Endodermal cell (in vitro differentiated cells): ENCODE data around the gene PRCD. TPM values are rescaled to one million over a fixed set of nuclear protein-coding genes. Genes with fewer than 3 reads are reported as not detected.
"Not testable (repeated sequence)": the region's sequence is repeated elsewhere in the genome, so short reads cannot be mapped to it uniquely, and the experiment has no call there.

Experiments used
- DNase-seq: peaks from one replicate; pipeline ENCODE4 v3.0.0-alpha.2; 2017
- H3K27ac ChIP-seq: 2 replicates; pipeline ENCODE4 v1.5.1; 2013; ENCODE audit warnings: mild to moderate bottlenecking, low read depth, low read length, moderate library complexity
- H3K27me3 ChIP-seq: 2 replicates; pipeline ENCODE4 v1.6.1; 2013; ENCODE audit warnings: mild to moderate bottlenecking, low read length, moderate library complexity; ENCODE audit not compliant: insufficient read depth, control insufficient read depth, poor library complexity, severe bottlenecking
- H3K36me3 ChIP-seq: 2 replicates; pipeline ENCODE4 v1.7.0; 2013; ENCODE audit warnings: mild to moderate bottlenecking, low read length, moderate library complexity; ENCODE audit not compliant: control insufficient read depth, insufficient read depth
- H3K4me1 ChIP-seq: one replicate; pipeline ENCODE4 v1.7.0; 2013; ENCODE audit warnings: low read length; ENCODE audit not compliant: control insufficient read depth, insufficient read depth
- H3K4me3 ChIP-seq: 2 replicates; pipeline ENCODE4 v1.5.1; 2013; ENCODE audit warnings: mild to moderate bottlenecking, low read length, moderate library complexity
- H3K9ac ChIP-seq: 2 replicates; pipeline ENCODE4 v1.6.1; 2013; ENCODE audit warnings: mild to moderate bottlenecking, low read length, moderate library complexity; ENCODE audit not compliant: poor library complexity, severe bottlenecking; ENCODE audit errors: extremely low read depth
- H3K9me3 ChIP-seq: 2 replicates; pipeline ENCODE4 v1.6.1; 2013; ENCODE audit warnings: mild to moderate bottlenecking, low read length, moderate library complexity; ENCODE audit not compliant: control insufficient read depth
- H3K27ac Mint-ChIP-seq: 2 replicates; pipeline ENCODE4 v1.8.0; 2020; ENCODE audit warnings: mixed read lengths
- H3K27me3 Mint-ChIP-seq: 2 replicates; pipeline ENCODE4 v1.8.0; 2021; ENCODE audit warnings: mild to moderate bottlenecking, mixed read lengths; ENCODE audit not compliant: insufficient read depth
- H3K36me3 Mint-ChIP-seq: 2 replicates; pipeline ENCODE4 v1.8.0; 2020; ENCODE audit warnings: low read depth, mixed read lengths
- H3K4me1 Mint-ChIP-seq: 2 replicates; pipeline ENCODE4 v1.8.0; 2020; ENCODE audit warnings: mixed read lengths
- H3K4me3 Mint-ChIP-seq: 2 replicates; pipeline ENCODE4 v1.8.0; 2020; ENCODE audit warnings: mild to moderate bottlenecking, moderate library complexity, mixed read lengths
- H3K9me3 Mint-ChIP-seq: 2 replicates; pipeline ENCODE4 v1.8.0; 2020; ENCODE audit warnings: mild to moderate bottlenecking, mixed read lengths
- WGBS, 2 experiments: methylation state at CpG; one replicate each; pipeline versions ENCODE4 v1.1.5 to v1.1.7; 2013; ENCODE audit warnings: missing lambda C conversion rate in 2 of 2, mixed read lengths in 1 of 2; ENCODE audit not compliant: insufficient coverage in 1 of 2, insufficient read length in 1 of 2; 5-methylcytosine and 5-hydroxymethylcytosine counted together
- total RNA-seq, 2 donors: library from RNA; stranded (reverse); fragmentation: NEBNext Ultra II Directional in 1 of 2; extraction: Animal tissue kit (Norgen Biotek cat#: 25700) in 1 of 2; gene quantifications; 2 replicates in 1 of 2; 3 replicates in 1 of 2; pipeline ENCODE4 v1.2.1, GENCODE V29; 2021
- TF ChIP-seq, protein P1 (sequence below): fragments of 200-600 bp; sonication (generic); conservative IDR thresholded peaks from 2 replicates; pipeline ENCODE4 v1.5.0; 2021; ENCODE audit warnings: antibody characterized with exemption, mild to moderate bottlenecking

Gene PRCD
- total RNA-seq, 2 donors from 2014 or later, result 3.2 to 4.8 TPM

DNA sequence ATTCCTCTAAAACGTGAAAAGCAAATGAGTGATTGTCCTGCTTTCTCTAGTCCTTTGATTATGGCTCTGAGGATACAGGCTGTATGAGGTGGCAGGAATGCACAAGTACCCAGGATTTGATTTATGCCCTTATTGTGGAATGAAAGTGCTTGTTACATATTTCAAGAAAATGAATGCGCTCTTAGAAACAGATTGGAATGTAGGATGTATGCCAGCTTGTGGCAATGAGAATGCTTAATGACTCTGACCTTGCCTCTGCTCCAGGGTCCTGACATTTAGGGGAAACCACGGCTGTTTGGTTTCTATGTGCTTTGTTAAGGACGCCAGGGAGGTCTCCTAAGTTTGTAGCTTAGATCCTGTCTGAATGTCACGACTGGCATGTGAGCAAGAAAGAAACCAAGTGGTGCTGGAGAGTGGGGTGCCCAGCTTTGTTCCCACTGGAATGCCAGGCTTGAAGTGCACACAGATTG lies 22.0 kb downstream of the PRCD start:
- no peak for DNase-seq
- peaks cover 22% of the 10 kb centered on the region for H3K4me1 Mint-ChIP-seq
- TF ChIP-seq, protein P1, sequence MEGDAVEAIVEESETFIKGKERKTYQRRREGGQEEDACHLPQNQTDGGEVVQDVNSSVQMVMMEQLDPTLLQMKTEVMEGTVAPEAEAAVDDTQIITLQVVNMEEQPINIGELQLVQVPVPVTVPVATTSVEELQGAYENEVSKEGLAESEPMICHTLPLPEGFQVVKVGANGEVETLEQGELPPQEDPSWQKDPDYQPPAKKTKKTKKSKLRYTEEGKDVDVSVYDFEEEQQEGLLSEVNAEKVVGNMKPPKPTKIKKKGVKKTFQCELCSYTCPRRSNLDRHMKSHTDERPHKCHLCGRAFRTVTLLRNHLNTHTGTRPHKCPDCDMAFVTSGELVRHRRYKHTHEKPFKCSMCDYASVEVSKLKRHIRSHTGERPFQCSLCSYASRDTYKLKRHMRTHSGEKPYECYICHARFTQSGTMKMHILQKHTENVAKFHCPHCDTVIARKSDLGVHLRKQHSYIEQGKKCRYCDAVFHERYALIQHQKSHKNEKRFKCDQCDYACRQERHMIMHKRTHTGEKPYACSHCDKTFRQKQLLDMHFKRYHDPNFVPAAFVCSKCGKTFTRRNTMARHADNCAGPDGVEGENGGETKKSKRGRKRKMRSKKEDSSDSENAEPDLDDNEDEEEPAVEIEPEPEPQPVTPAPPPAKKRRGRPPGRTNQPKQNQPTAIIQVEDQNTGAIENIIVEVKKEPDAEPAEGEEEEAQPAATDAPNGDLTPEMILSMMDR, result no peak
- no peaks in the 10 kb centered on the region for H3K27me3 Mint-ChIP-seq
- H3K27ac Mint-ChIP-seq, result peak overlapping the region; percentile 46
- no peaks in the 10 kb centered on the region for H3K9me3 Mint-ChIP-seq
- Histone ChIP-seq H3K27ac (no peak overlapping the region), H3K9ac (no peak overlapping the region), H3K9me3 (no peaks in the 10 kb centered on the region), H3K36me3 (peaks cover 55% of the 10 kb centered on the region), H3K4me1 (peaks cover 5% of the 10 kb centered on the region), H3K27me3 (no peaks in the 10 kb centered on the region), H3K4me3 (no peak overlapping the region)
- no peak overlapping the region for H3K4me3 Mint-ChIP-seq
- H3K36me3 Mint-ChIP-seq, result peaks cover 62% of the 10 kb centered on the region
- 85 to 90% methylated on average over 5 of the region's 5 CpGs for WGBS, 2 experiments

DNA sequence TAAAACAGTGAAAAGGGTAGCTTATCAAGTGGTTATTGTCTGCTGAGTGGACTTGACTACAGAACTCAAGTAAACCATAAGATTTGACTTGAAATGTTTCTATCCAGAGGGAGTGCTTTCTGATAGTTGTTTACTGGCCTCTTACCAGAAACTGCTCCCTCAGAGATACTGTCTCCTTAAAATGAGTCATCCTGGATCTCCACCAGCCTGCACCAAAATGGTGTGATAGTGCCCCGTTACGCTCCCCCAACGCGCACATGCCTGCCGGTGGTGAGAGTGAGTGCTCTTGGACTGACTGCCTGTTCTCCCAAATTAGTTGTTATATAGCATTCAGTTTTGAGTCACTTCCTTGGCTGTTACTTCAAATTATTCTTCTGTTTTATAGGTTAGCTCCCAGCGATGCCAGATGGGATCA lies 22.9 kb downstream of the PRCD start:
- 85 to 96% methylated on average over 6 of the region's 6 CpGs for WGBS, 2 experiments
- Mint-ChIP-seq H3K9me3 (no peaks in the 10 kb centered on the region), H3K27ac (no peak overlapping the region), H3K36me3 (peaks cover 62% of the 10 kb centered on the region), H3K4me1 (peaks cover 27% of the 10 kb centered on the region), H3K27me3 (no peaks in the 10 kb centered on the region), H3K4me3 (no peak overlapping the region)
- no peaks in the 10 kb centered on the region for H3K9me3 ChIP-seq
- H3K4me1 ChIP-seq, result peaks cover 5% of the 10 kb centered on the region
- peaks cover 55% of the 10 kb centered on the region for H3K36me3 ChIP-seq
- H3K9ac ChIP-seq, result no peak overlapping the region
- H3K4me3 ChIP-seq, result no peak overlapping the region
- H3K27me3 ChIP-seq, result no peaks in the 10 kb centered on the region
- no peak for DNase-seq
- TF ChIP-seq, protein P1, result no peak
- H3K27ac ChIP-seq, result no peak overlapping the region

DNA sequence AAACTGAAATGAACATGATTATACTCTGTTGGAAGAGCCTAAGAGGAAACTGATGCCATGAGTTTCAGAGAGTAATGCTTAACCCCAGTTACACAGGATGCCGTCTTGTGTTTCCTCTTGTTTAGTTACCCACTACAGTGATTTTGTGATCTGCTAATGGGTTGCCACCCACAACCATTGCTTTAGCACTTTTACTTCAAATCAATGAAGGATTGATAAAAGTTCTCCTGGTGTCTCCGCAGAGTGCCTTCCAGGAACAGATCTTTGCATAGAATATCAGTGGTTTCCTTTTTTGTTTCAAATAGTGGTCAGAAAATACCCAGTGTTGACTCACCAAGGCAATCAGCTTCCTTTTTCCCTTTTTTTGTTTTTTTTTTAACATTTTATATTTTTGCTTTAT lies 23.5 kb downstream of the PRCD start:
- not testable (repeated sequence) for DNase-seq, H3K27me3 ChIP-seq, H3K9me3 ChIP-seq, H3K4me3 Mint-ChIP-seq, H3K4me1 ChIP-seq, H3K9ac ChIP-seq, H3K4me3 ChIP-seq, H3K27me3 Mint-ChIP-seq, H3K27ac Mint-ChIP-seq, H3K9me3 Mint-ChIP-seq, H3K27ac ChIP-seq
- Mint-ChIP-seq H3K4me1 (peaks cover 31% of the 10 kb centered on the region), H3K36me3 (peaks cover 62% of the 10 kb centered on the region)
- 83 to 91% methylated on average over 1 to 2 of the region's 2 CpGs for WGBS, 2 experiments
- H3K36me3 ChIP-seq, result peaks cover 55% of the 10 kb centered on the region

DNA sequence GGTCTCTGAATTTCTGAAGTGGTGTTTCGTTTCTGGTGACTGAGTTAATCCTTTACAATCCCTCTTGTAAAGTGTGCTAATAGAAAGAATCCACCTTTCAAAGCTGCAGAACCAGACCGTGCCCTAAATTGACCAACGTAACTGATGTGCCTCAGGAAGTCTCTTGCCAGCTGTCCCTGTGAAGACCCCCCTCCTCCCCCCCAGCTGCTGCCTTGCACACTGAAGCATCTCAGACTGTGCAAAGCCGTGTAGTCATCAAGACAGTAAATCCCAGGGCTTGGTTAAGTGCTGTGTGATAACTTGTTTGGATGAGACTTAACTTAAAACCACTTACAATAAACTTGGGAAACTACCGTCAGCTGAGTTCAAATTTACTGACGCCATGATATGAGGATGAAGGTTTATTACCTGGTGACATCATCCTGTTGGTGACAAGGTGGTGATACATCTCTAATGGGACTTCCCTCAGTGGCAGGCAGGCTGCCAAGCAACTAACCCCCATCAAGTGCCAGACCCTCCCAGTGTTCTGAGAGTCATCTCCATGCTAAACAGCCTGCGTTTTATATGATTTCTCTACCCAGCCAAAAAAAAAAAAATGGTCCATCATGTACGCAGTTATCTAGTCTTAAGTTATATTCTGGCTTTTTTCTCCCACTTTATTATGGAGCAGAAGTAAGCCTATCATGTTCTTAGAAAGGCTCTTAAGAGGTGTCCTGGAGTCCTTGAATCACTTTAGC lies 25.3 kb downstream of the PRCD start:
- DNase-seq, H3K9me3 ChIP-seq, H3K9me3 Mint-ChIP-seq, H3K27me3 Mint-ChIP-seq, H3K27ac ChIP-seq, H3K4me3 ChIP-seq, H3K27me3 ChIP-seq, H3K4me3 Mint-ChIP-seq, H3K9ac ChIP-seq: not testable (repeated sequence)
- peaks cover 45% of the 10 kb centered on the region for H3K36me3 ChIP-seq
- H3K27ac Mint-ChIP-seq, result peak overlapping the region; percentile 39
- 83 to 100% methylated on average over 1 to 5 of the region's 8 CpGs for WGBS, 2 experiments
- peaks cover 50% of the 10 kb centered on the region for H3K36me3 Mint-ChIP-seq
- H3K4me1 Mint-ChIP-seq, result peaks cover 28% of the 10 kb centered on the region
- H3K4me1 ChIP-seq, result peaks cover 11% of the 10 kb centered on the region
